Endometrial microvascular endothelial cells (primary cell): ENCODE measurements around the gene FAM234B. TPM values are rescaled to one million over a fixed set of nuclear protein-coding genes. Genes with fewer than 3 reads are reported as not detected.
"Not testable (repeated sequence)": the region's sequence is repeated elsewhere in the genome, so short reads cannot be mapped to it uniquely, and the experiment has no call there.

Experiments used
- in situ Hi-C: cut with HindIII; loops from 2 replicates; pipeline ENCODE4 v1.10.0; 2017; ENCODE audit warnings: low sequenced_read_pairs, low pct_unique_long_range_greater_than_20kb; ENCODE audit errors: inconsistent ontology term
- total RNA-seq: library from RNA; depleted of rRNA; stranded (reverse); fragments of >200 nt; gene quantifications from one replicate; pipeline ENCODE4 v1.2.3, GENCODE V29; 2015; ENCODE audit errors: inconsistent ontology term

FAM234B gene
- total RNA-seq, 1 donor from 2014 or later = 10.3 TPM

DNA sequence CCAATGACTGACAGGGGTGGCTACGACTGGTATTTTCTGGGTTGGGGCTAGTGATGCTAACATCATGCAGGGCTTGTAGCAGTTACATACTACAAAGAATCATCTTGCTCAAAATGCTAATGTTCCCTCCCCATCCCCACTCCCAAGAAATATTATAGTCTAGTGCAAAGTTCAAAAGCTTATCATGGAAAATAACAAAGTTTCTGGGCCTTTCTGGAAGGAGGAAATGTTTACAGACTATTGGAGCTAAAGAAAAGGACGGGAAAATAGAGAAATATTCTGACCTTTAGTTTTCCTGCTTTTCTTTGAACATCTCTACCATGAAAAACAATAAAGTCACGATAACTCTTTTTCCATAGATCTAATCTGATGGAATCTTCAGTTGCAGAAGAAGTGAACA, 36.1 kb downstream of the FAM234B start:
- in situ Hi-C loops = no loop called here

- in situ Hi-C loops = no loop called here
Observed at GRCh38 chr12:13082861-13083260, 38.7 kb downstream of the FAM234B start.

DNA sequence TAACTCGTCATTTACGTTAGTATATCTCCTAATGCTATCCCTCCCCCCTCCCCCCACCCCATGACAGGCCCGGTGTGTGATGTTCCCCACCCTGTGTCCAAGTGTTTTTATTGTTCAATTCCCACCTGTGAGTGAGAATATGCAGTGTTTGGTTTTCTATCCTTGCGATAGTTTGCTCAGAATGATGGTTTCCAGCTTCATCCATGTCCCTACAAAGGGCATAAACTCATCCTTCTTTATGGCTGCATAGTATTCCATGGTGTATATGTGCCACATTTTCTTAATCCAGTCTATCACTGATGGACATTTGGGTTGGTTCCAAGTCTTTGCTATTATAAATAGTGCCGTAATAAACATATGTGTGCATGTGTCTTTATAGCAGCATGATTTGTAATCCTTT, 39.5 kb downstream of the FAM234B start:
- in situ Hi-C loops = not testable (repeated sequence)

DNA sequence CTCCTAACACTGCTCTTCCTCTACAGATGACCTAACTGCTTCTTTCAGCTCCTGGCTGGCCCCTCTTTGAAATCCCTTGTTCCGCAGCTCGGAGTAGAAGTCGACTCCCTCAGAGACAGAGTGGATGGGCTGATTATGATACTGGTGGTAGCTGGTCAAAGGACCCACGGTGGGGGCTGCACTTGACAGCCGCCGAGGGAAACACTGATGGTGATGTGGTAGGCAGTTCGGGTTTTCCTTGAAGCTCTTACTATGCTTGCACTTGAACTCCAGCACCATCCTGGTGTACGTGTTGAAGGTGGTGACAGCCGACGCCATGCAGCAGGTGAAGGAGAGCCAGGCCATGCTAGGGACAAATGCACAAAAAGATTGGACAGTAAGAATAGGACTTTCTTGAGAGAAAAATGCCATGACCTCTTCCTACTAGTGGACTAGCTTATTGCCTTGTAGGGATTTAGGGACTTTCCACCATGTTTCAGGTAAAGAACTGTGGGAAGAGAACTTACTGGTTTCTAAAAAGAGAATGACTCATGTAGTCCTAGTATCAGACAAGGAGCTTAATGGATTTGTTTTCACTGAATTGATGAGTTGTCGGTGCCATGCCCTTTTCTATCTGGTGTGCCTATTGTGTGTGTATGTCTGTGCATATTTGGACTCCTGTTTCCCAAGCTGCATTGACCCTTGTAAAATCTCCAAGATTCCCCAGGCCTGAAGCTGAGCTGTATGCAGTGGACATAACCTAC, 40.9 kb downstream of the FAM234B start:
- in situ Hi-C loops = no loop called here

- in situ Hi-C loops = no loop called here
Observed at GRCh38 chr12:13085968-13086686, 41.9 kb downstream of the FAM234B start.

- in situ Hi-C loops = no loop called here
Observed at GRCh38 chr12:13087766-13088165, 43.6 kb downstream of the FAM234B start.

GRCh38 chr12:13088496-13088895, 44.3 kb downstream of the FAM234B start:
- in situ Hi-C loops = no loop called here

- in situ Hi-C loops = no loop called here
Observed at GRCh38 chr12:13090054-13090453, 45.9 kb downstream of the FAM234B start.

- in situ Hi-C loops = no loop called here
Observed at GRCh38 chr12:13091832-13092231, 47.7 kb downstream of the FAM234B start.

- in situ Hi-C loops = no loop called here
Observed at GRCh38 chr12:13093191-13093847, 49.1 kb downstream of the FAM234B start.

DNA sequence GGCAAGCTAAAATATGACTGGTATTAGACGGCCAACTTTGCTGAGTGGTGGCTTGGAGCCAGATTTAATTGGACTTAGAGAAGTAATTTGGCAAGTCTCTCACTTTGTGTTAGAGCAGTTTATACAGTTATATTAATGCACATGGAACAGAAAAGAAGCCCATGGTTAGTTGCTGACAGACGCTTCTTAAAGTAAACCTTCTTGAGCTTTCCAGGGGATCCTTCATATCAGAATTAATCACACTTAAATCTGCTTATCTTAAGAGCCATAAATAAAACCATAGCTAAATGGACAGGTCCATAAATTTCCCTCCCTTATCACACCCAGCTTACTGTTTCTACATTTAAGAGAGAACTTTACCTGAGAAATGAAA, 49.7 kb downstream of the FAM234B start:
- in situ Hi-C loops = no loop called here

DNA sequence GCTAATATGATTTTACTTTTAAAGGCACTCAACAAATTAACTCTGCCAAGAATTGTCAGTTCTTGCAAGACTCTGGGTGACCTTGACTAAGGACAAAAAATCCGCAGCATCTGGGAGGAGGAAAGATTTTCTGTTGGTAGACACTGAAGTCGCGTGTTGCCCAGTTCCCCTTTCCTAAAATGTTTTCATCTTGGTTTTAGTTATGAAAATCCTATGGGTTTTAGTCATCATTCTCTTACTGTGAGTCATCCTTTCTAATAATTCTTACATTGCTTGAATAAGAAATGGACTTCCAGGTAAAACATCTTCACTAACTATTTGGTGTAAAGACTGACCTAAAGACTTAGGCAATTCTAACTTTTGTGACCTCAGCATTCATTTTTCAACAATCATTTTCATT, 50.2 kb downstream of the FAM234B start:
- in situ Hi-C loops = no loop called here

- in situ Hi-C loops = no loop called here
Observed at GRCh38 chr12:13095266-13095995, 51.2 kb downstream of the FAM234B start.

DNA sequence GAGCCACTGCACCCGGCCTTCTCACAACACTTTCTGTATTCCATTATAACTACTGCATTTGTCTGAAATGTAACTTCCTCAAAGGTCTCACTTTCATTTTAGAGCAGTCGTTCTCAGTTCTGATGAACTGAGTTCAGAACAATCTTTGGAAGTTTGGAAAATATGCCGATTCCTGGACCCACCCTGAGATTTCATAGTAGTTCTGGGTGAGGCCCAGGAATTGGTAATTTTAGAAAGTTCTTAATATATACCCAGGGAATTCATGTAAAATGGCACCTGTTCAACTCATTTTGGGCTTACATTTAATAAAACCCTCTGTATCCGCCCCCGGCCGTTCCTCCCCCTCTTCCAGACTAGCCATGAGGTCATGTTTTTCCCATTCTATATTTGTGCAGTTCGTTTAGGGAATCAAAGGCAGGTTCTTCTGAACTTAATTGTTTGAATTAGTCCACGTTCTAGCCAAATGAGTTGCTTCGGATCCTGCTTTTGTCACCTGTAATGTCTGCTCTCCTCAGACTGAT, 53.4 kb downstream of the FAM234B start:
- in situ Hi-C loops = no loop called here

- in situ Hi-C loops = no loop called here
Observed at GRCh38 chr12:13099066-13099843, 55.1 kb downstream of the FAM234B start.

DNA sequence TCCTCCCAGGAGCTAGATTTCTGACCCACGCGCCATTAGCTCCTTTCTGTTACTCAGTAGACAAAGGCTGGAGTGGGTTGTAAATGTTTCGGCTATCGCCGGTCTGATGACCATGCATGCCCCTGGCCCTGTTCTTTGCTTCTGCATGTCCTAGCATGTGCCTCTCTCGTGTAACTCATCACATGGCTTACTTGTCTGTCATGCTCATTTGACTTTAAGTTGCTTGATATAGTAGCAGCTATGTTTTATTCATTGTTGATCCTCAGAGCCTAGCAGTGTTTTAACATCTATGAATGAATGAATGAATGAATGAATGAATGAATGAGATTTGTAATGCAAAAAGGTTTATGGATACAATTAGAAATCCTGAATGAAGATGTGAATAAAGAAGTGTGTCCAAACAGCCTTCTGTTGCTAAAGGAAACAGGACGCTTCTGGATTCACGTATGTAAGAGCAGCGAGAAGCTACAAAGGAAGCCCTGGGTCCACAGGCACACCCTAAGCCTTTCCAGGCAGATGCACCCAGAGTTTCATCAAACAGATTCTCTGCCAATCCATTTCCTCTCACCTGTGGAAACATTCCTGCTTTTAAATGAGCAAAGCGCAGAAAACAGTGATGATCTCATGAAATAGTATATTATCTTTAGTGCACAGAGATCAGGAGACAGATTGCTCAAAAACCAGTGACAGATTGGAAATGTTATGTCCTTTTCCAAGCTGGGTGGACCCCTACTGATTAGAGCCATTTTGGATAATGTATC, 55.8 kb downstream of the FAM234B start:
- in situ Hi-C loops = loop anchor here (25.0 kb wide), 1 partner anchor 112 kb away; no protein-coding TSS in a partner anchor

DNA sequence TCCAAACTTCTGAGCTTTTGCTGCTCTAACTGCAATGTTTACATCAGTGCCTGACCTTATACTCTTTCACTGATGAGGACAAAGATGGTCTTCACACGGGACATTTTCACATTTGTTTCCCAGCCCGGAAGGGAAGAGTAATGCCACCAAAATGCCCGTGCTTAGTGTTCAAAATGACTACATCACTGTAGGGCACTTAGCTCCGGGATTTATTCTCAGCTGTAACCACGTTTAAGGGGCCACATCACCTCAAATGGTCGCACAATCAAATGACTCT, 56.4 kb downstream of the FAM234B start:
- in situ Hi-C loops = loop anchor here (25.0 kb wide), 1 partner anchor 112 kb away; no protein-coding TSS in a partner anchor
